HG02571 (cell line): ENCODE results near the gene PLXNA4.

ENCODE experiments used
- ATAC-seq: cut with Tn5 transposase; IDR thresholded peaks from one replicate; pipeline ENCODE4 v1.9.1; 2021; ENCODE audit warnings: mild to moderate bottlenecking, moderate library complexity; ENCODE audit not compliant: unreplicated experiment

PLXNA4 gene

DNA sequence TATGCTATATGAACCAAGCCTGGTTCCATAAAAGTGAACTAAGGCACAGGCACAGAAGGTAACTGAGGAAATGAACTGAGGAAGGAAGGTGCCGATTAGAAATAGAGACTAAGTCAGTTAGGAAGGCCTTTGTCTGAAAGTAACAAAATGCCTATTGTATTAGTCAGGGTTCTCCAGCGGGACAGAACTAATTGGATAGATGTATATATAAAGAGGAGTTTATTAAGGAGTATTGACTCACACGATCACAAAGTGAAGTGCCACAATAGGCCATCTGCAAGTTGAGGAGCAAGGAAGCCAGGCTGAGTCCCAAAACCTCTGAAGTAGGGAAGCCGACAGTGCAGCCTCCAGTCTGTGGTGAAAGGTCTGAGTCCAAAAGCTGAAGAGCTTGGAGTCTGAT is 13.9 kb upstream of the PLXNA4 start:
- no peak for ATAC-seq

DNA sequence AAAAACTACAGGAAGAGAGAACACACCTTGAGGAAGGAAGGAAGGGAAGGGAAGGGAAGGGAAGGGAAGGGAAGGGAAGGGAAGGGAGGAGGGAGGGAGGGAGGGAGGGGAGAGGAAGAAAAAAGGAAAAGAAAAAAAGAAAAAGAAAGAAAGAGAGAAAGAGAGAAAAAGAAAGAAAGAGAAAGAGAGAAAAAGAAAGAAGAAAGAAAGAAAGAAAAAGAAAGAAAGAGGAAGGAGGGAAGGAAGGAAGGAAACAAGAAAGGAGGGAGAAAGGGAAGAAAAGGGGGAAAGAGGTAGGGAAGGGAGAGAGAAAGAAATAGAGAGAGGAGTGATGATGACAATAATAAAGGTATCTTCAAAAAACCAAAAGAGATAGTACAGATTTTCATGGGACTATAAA is 12.3 kb upstream of the PLXNA4 start:
- ATAC-seq = no peak

DNA sequence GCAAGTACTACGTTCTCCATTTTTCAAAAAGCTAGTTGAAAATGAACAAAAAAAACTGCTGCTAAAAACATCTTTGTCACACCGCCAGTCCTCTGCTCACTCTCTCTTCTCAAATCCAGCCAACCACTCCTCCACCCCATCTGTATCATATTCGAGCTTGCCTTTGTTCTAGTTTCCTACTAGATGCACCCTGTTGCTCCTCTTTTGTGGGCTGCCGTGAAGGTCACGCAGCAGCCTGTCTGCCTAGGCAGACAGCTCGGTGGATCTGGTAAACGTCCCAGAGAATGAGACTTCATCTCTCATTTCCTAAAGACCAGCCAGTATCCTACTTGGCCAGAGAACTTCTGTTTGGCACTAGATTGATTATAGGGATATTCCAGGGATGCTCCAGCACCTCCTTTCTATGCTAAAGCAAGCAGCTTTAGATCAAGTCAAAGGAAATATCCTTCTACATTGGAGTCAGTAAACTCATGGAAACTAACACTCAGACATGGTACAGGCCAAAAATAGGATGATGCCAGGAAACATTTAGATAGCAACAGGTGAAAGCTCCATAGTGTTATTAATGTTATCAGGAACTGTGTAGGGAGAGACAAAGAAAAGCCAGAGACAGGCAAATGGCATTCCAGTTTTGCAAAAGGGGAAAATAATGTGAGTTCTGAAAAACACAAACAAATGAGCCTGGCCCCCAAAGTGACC is 8.7 kb upstream of the PLXNA4 start:
- no peak for ATAC-seq

DNA sequence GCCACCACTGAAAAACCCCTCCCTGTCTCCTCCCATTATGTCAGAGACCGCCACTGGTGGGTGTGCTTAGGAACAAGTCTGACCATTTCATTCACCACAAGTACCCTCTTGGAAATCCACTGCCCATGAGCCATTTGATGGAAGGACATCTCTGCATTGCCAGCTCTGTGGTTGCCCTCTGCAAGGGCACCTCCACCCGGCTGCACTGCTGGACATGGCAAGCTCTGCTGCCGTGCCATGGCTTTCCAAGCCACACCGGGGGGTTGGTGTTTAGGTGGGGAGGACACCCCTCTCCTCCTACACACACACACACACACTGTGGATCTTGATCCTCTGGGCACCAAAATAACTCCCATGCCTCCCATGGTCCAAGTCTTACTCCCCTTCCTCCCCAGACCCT is 5.2 kb upstream of the PLXNA4 start:
- ATAC-seq = no peak

DNA sequence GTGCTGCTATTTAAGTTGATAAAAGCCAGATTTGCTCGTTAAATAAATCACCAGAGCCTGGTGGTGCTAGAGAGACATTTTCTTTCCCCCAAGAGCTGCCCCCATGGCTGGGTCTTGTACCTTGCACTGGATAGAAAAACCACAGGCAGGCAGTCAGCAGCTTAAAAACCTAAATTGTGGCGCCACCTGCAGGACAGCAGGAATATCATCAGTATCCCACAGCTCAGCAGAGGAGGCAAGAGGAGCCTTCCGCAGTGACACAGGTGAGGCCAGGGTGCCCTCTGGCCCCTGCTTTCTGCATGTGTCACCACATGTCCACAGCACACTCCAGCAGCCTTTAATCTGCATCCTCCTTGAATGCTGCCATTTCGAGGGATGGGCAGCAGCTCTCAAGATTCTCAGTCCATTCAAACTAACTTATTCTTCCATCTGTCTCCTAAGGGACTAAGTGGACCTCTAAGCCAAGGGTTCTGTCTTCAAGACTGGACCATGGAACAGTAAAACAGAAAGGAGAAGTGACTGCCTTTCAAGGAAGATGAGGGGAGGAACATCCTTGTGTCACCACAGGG is 4.5 kb upstream of the PLXNA4 start:
- no peak for ATAC-seq

DNA sequence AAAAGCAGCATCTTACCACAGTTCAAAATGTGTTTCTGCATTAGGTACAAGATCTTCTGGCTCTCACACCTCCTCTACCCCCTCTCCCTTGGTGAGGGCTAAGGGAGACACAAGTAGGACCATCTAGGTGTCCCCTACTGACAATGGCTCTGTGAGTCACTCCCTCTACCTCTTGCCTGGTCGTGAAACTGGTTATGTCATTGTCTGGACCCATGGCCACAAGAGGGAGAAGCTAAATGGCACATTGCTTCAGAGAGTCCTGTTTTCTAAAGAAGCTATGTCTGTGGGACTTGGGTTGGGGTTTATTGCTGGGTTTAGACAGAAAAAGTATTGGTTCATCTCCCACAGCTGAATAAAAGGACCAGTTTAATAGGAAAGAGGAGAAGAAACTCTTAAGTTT is 4.0 kb upstream of the PLXNA4 start:
- no peak for ATAC-seq

DNA sequence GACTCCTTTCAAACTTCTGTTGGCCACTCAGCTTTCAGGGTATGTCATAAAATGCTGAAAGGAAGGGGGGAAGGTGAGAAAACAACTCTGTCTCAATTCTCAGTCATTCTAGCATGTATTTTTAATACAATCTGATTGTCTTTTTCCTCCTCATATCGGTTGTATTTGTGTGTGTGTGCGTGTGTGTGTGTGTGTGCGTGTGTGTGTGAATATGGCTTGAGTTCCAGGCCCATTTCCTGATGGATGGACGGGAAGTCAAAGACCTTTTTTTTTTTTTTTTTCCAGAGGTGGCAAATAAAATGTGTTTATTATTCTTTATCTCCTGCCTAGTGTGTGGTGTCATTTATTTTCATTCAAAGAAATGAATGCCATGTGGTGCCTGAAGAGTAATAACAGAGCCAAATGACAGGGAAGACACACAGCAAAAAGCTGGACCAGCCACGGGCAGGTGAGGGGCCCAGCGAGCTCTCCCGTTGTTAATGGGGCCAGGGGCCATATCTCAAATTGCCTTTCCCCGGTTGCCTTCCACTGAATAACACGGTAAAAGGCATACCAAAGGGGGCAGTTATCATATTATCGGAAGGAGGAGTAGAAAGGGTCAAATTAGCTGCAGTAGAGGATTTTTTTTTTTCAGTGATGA is 3.1 kb upstream of the PLXNA4 start:
- ATAC-seq = no peak

DNA sequence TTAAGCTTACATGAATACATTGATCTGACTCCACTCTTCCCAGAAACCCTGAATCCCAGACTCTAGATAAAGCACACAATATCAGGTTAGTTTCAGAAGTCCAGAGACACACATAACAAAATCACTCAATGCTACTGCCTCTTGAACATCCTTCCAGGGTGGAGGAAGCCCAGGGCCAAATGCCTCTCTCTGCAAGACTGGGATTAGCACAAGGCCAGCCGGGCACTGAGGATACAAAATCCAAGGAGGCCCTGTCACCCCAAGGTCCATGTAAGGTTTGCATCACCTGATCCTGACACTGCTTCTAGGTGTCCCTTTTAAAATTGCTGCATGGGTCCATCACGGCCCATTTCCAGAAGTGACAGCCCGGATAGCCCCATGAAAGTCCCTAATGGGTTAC is 2.6 kb upstream of the PLXNA4 start:
- no peak for ATAC-seq

DNA sequence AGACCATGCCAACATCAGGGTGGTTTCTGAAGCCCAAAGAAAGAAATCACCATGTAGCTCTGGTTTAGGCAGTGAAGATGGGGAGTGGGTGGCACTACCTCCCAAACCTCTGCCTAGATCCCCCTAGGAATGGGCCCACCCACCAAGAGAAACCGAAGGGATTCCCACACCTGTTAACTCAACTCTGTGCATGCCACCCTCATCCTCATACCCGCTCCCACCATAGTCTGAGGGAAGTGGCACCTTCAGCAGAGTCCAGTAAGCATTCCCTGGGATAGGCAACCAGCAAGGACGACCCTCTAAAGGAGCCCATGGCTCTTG is 1.7 kb upstream of the PLXNA4 start:
- ATAC-seq = no peak

DNA sequence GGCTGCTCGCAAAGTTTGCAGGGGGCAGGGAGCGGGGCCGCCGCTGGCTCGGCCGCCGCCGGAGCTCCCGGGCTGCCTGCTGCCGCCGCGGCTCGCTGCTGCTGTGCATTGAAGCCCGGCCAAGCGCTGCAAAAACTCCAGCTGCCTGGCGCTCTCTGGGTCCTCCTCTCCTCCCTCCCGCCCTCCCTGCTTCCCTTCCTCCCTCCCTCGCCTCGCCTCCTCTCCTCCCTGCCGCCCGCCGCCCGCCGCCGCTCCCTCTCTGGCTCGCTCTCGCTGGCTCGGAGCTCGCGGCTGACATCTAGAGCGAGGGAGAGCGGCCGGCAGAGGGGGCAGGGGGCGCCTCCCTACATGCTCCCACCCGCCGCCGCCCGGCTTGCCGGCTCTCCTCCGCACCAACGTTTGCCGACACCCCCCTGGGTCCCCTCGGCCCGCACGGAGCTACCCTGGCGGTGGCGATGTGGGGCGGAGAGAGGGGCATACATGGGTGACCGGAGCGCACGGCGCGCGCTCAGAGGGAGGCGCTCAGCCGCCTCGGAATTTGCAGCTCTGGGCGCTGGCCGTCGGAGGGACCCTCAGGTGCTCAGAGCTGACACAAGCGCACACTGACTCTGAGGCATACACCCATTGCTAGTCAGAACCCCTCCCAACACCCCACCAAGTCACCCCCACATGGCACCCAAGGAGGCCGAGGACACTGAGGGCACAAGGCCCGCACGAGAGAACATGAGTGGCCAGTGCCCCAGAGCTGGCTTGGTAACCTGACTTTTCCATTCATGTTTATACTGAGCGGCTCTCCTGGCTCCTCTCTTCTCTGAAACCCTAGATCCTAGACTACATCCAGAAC is 1.2 kb upstream of the PLXNA4 start:
- ATAC-seq = no peak

DNA sequence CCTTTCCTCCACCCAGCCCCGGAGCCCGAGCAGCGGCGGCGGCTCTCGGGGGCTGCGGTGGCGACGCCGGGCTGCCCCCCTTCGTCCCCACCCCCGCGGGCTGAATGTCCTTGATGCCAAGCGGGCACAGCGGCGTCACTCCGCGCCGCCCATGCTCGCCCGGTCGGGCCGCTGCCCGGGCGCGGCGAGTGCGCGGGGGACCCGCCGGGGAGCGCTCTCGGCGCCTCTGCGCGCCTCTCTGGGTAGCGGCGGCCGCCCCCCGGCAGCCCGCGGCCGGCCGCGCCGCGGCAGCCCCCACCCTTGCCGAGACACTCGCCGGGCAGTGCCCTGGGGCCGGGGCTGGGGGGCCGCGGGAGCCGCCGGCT is 433 bp upstream of the PLXNA4 start:
- ATAC-seq = no peak

DNA sequence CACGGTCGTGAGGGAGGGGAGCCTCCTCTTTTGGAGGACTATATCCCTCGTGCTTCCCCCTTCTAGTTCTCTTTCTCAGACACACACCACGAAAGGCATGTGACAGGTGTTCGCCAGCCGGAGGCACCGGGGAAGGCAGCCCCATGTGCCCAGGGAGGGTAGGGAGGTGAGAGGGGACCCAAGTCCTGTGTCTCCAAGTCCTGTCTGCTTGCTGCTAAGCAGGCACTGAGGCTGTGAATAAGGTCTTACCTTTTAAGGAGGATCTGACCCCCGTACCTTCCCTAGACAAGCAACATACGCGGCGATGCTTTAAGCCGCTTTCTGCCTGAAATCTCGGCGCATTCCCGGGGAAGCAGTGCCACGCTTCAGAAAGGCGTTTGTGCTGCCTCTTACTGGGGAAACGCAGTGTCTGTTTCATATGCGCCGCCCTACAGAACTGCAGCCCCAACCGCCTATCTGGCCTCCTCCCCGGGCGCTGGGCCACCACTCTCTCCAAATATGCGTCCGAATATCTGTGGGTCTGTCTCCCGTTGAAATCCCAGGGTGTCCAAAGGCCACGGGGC is 770 bp downstream of the PLXNA4 start:
- ATAC-seq = no peak

DNA sequence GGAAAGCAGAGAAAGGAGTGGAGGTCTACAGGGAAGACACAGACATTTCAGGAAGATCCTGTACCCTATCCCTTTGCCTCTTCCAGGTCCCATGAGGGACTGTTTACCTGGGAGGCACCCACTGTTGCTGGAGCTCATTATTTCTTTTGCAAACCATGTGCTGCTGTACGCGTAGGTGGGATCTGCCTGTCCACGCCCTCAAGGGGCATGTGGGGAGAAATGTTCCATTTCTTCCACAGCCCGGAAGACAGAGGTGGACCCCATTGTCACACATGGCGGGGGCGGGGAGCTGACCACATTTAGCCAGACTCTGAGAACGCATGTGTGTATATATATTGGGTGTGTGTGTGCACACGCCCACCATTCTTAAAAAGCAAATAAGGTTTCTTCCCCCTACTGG is 2.0 kb downstream of the PLXNA4 start:
- no peak for ATAC-seq

DNA sequence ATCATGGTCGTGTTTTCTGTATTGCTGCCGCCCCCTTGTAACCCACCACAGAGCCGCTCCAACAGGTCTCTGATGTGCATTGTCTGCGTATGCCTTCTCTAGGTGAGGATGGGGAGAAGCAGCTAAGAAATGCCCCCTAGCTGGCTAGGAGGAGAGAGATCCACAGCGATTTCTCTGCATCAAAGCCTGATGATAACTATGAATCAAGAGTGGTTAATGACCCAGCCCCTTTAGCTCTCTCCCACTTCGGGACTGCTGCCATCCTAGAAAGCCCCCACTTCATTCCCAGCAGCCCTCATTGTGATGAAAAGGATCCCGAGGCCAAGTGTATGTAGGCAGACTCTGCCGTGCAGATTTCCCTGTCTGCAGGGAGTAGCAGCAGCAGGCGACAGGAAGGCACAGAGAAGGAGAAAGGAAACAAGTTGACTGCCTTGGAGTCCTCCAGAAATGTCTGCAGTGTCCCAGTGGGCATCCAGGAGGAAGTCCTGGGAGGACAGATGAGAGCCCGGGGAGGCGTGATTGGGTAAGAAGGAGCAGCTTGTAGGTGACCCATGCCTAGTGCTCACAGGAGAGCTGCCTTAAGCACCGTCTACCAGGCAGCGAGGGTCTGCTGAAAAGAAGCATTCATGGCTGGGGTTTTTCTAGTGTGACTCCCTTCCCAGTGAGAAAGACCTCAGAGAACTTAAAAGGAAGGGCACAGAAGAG is 2.9 kb downstream of the PLXNA4 start:
- no peak for ATAC-seq

DNA sequence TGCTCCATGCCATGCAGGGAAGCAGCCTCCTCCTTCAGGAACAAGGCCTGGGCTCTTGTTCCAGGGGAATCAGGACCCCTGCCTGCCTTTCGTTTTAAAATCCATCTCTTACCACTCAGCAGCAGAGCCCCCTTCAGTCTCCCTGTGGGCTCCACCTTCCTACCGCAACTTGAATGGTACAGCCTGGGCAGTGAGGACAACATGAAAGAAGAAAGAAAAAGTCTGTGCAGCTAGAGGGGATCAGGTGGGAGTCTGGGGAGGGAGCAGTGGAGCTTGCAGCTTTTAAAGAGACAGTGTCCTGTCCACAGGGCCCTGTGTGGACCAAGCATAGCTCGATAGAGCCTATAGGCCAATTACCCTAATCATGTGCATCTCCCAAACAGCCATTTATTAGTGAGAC is 3.7 kb downstream of the PLXNA4 start:
- ATAC-seq = no peak

DNA sequence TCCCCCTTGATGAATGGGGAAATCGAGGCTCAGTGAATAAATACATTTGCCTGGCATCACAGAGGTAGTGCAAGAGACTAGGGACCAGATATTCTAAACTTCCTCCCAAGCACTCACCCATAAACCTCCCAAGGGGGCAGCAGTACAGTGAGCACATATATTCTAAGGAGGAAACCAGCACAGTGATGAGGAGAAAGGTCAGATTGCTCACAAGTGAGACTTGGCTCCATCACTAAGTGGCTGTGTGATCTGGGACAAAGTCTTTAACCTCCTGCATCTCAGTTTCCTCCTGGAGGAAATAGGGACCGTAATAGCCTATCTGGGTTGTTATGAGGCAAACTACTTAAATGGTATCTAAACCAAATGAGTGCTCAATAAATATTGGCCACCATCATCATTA is 4.3 kb downstream of the PLXNA4 start:
- ATAC-seq = no peak

DNA sequence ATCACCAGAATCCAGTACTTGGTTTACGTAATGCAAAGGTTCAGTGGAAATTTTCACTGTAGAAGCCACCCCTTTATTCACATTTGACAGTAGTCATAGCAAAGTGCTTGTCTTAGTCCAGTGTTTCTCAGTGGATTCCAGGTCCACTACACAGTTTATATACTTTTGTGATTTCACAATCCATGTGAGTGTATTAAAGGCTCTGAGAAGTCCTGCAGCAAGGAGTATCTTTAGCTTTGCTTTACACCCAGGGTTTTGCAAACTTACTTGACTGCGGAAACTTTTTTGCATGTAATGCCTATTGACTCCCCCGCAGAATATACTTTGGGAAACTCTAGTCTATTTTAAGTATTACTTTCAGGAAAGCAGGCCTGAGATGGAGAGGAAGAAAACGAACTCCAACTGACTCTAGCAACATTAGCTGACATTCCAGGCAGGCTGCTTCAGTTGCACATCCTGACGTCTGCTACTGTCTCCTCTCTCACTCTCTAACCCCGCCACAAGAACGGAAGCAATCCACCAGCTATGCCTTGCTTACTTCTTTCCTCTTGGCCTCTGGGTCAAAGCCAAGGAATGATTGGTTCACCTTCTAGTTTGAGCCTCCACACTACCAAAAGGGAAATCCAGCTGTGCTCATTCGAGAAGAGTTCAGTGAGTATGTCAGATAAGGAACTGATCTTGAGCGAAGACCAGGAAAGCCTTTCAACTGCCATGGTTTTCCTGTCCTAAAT is 6.2 kb downstream of the PLXNA4 start:
- no peak for ATAC-seq

DNA sequence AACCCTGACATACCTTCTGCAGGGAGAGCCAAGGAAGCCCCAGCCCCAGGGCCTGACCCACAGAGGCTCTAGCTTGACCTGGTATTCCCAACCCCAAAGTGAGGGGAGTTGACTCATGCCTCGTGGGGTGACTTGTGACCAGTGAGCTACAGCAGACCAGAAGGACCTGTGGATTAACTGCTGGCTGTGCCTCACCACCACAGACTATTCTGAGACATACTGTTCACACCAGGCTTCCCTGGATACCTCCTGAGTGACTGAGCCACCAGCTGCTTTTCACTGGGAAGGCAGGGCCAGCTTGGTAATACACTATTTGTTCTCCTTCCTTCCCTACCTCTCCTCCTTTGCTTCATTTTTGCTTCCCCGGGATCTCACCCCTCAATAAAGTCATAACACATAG is 7.3 kb downstream of the PLXNA4 start:
- ATAC-seq = no peak

DNA sequence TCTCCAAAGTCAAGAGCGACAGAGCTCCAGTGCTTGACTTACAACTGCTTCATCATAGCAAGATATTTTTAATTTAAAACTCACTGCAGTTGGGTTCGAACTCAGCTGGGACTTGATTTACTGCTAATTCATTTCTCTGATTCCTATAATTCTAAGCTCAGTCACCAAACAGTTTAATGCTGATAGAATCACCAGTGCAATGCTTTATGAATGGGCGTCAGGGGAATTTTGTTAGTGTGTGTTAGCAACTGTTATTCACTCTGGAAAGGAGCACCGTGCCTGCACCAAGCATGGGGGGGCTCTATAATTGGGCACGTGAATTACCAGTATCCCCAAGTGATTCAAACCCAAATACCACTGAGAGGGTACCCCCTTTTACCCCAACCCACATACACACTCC is 10.4 kb downstream of the PLXNA4 start:
- ATAC-seq = no peak

DNA sequence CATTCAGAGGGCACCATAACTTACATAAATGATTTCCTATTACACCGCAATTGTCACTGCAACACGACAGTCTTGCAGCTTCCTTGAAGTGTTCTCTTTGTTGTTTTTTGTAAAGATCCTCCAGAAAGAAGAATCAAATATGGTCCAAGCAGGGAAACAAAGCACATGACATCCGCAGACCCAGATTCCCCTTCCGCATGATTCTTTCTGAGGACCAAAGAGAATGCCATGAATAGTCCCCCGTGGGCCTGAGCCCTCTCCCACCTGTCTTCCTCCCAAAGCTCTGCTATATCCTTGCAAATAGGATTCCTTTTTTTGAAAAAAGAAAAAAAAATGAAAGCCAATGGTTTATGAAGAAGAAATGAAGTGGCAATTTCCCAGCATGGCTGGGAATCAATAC is 10.8 kb downstream of the PLXNA4 start:
- no peak for ATAC-seq
